Gastroesophageal sphincter (tissue), 4 donors: ENCODE results near the gene TTC3. TPM values are rescaled to one million over a fixed set of nuclear protein-coding genes. Genes with fewer than 3 reads are reported as not detected.

Experiments
- ATAC-seq: fragments of 150-250 bp; one replicate; pipeline ENCODE4 v1.9.1; 2016; ENCODE audit warnings: mild to moderate bottlenecking, moderate library complexity
- H3K27ac ChIP-seq, 4 donors: fragments of 200-600 bp; sonication (generic) in 3 of 4; 1 replicate in 3 of 4; 2 replicates in 1 of 4; pipeline ENCODE4 v1.5.1; 2016 to 2019
- H3K27me3 ChIP-seq: fragments of 200-600 bp; sonication (generic); one replicate; pipeline ENCODE4 v1.5.1; 2019
- H3K36me3 ChIP-seq, 2 donors: fragments of 200-600 bp; sonication (generic); one replicate each; pipeline ENCODE4 v1.5.1; 2019; ENCODE audit warnings: control low read depth in 1 of 2
- H3K4me1 ChIP-seq, 3 donors: fragments of 200-600 bp; sonication (generic); 1 replicate in 2 of 3; 2 replicates in 1 of 3; pipeline ENCODE4 v1.5.1; 2016 to 2019; ENCODE audit warnings: control low read depth in 2 of 3
- H3K4me3 ChIP-seq, 2 donors: fragments of 200-600 bp; sonication (generic); one replicate each; pipeline ENCODE4 v1.5.1; 2019; ENCODE audit warnings: mild to moderate bottlenecking in 1 of 2, moderate library complexity in 1 of 2
- H3K9me3 ChIP-seq, 3 donors: fragments of 200-600 bp; sonication (generic); one replicate each; pipeline ENCODE4 v1.5.1; 2017 to 2019; ENCODE audit warnings: control low read depth in 2 of 3
- EP300 ChIP-seq: sonication (generic); formaldehyde crosslinking; IDR thresholded peaks from one replicate; pipeline ENCODE4 v1.6.1; 2017; ENCODE audit warnings: antibody characterized with exemption, mild to moderate bottlenecking
- POLR2A ChIP-seq, 2 donors: fragments of 450-650 bp; IDR thresholded peaks; one replicate each; pipeline ENCODE4 v1.6.1; 2017; ENCODE audit warnings: antibody characterized with exemption in 2 of 2, mild to moderate bottlenecking in 2 of 2, moderate library complexity in 1 of 2
- POLR2AphosphoS5 ChIP-seq: sonication (generic); formaldehyde crosslinking; IDR thresholded peaks from one replicate; pipeline ENCODE4 v1.6.1; 2017; ENCODE audit warnings: antibody characterized with exemption
- WGBS, 2 donors: methylation state at CpG; one replicate each; pipeline ENCODE4 v1.1.5; 2018; ENCODE audit warnings: low coverage in 1 of 2; 5-methylcytosine and 5-hydroxymethylcytosine counted together
- total RNA-seq, 4 donors: library from RNA; depleted of rRNA; stranded (reverse); fragments of >200 nt; gene quantifications; one replicate each; pipeline ENCODE4 v1.1.0, GENCODE V29; 2016
- TF ChIP-seq, protein P1 (sequence below), 4 experiments: fragments of 200-600 bp in 2 of 4; fragments of 450-650 bp in 2 of 4; sonication (generic) in 1 of 4; IDR thresholded peaks; one replicate each; pipeline ENCODE4 v1.5.1; 2017 to 2019; ENCODE audit warnings: antibody characterized with exemption in 4 of 4, mild to moderate bottlenecking in 2 of 4, moderate library complexity in 2 of 4

Gene TTC3
- total RNA-seq, 4 donors from 2014 or later = 85.1 to 157 (median 127) TPM

DNA sequence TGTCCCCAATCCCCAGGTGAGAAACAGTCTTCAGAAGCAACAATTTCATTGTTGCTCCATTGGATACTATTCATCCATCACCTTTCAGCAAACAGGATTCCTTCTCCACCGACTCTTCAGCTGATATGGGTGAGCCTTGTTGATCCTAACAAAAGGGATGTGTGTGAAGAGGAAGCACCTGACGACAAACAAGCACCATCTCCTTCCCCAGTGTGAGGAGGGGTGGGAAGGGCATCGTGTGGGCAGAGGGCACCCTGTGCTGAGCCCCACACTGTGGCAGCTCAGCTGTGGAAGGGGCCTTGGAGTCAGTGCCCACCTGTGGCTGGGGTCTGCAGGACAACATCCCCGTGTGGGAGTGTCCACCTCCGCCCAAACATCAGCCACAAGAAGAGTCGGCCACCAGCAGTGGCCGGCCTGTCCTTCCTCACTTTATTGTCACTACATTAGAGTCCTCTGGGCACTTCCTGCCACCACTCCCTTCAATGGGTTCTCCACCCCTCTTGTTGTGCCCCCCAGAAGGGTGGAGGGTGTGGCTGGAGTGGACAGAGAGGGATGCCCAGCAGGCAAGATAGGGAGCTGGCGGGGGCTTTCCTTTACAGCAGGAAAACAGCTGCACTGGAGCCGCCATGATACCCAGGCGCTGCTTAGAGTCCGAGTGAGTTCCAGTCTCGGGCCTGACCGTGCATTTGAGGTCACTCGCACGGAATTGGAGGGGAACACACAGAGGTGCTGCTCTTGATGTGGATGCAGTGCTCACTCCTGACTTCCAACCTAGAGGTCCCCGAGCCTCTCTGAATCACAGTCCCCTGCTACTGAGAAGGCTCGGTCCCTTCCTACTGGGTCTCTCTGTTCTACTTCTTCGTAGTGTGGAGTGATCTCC is 153.2 kb downstream of the TTC3 start:
- Histone ChIP-seq H3K36me3 (peaks cover 0 to 84% of the 10 kb centered on the region in 2 donors), H3K27ac (no peak overlapping the region), H3K4me3 (no peak overlapping the region), H3K27me3 (no peaks in the 10 kb centered on the region), H3K4me1 (peaks cover 0 to 3% (median 0%) of the 10 kb centered on the region in 3 donors), H3K9me3 (no peaks in the 10 kb centered on the region)
- ATAC-seq = no peak
- TF ChIP-seq POLR2AphosphoS5 (no peak), EP300 (no peak), POLR2A (IDR thresholded peaks at IDR 0.05) (no peak)
- TF ChIP-seq, protein P1, sequence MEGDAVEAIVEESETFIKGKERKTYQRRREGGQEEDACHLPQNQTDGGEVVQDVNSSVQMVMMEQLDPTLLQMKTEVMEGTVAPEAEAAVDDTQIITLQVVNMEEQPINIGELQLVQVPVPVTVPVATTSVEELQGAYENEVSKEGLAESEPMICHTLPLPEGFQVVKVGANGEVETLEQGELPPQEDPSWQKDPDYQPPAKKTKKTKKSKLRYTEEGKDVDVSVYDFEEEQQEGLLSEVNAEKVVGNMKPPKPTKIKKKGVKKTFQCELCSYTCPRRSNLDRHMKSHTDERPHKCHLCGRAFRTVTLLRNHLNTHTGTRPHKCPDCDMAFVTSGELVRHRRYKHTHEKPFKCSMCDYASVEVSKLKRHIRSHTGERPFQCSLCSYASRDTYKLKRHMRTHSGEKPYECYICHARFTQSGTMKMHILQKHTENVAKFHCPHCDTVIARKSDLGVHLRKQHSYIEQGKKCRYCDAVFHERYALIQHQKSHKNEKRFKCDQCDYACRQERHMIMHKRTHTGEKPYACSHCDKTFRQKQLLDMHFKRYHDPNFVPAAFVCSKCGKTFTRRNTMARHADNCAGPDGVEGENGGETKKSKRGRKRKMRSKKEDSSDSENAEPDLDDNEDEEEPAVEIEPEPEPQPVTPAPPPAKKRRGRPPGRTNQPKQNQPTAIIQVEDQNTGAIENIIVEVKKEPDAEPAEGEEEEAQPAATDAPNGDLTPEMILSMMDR (IDR thresholded peaks at IDR 0.05) = no peak
- 82 to 96% methylated on average over 4 to 9 of the region's 18 CpGs for WGBS, 2 donors

DNA sequence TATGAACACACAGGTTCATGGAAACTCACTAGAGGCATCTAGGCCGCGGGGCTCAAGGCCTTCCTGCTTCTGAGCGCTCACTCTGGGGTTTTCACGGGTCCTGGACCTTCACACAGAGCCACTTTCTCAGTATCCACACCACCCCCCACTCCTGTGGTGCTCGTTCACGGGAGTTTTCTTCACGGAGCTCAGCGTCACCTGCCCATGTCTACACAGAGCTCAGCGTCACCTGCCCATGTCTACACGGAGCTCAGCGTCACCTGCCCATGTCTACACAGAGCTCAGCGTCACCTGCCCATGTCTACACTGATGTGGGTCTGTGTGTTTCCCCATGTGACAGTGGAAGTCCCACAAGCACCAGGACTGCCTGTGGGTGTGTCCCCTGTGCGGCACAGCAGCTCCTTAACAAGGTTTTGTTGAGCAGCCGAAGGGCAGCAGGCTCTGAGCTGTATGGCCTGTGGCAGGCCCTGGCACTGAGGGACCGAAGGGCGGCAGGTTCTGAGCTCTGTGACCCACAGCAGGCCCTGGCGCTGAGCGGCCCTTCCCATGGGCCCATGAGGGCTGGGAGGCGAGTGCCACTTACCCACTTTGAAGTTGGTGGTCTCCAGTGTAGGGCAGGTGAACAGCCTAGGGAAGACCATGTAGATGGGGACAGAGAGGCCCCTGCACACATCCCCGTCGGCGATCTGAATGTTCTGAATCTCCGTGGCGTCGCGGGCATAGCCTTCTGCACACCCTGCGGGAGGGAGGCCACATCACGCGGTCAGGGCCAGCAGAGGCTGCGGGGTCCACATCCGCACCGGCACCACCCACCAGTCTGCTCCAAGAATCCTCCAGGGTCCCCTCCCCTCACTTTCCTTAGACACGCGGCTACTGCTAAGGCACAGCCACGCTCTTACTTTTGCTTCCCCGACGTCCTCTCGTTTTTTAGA is 154.3 kb downstream of the TTC3 start:
- TF ChIP-seq EP300 = no peak
- TF ChIP-seq, protein P1 (IDR thresholded peaks at IDR 0.05) = no peak
- no peak for ATAC-seq
- Histone ChIP-seq H3K4me1 (no peaks in the 10 kb centered on the region), H3K27me3 (no peaks in the 10 kb centered on the region), H3K27ac (no peak overlapping the region), H3K9me3 (no peaks in the 10 kb centered on the region), H3K36me3 (peaks cover 0 to 94% of the 10 kb centered on the region in 2 donors), H3K4me3 (no peak overlapping the region)
- WGBS, 2 donors = 90 to 94% methylated on average over 14 of the region's 38 CpGs

DNA sequence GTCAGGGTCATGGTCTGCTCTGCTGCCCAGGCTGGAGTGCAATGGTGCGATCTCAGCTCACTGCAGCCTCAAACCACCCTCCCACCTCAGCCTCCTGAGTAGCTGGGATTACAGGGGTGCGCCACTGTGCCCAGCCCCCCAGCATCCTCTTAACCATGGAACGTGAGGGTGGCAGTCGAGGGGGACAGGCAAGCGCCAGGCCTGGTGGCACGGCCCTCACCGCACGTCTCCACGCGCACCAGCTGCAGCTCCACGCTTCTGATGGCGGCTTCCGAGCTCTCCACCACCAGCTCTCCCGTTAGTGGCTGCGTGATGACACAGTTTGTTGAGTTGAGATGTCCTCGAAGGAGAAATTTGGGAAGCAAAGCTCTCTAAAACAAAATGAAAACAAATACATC is 154.9 kb downstream of the TTC3 start:
- no peak for ATAC-seq
- 98 to 100% methylated on average over 1 to 8 of the region's 16 CpGs for WGBS, 2 donors
- Histone ChIP-seq H3K27ac (no peak overlapping the region), H3K9me3 (no peaks in the 10 kb centered on the region), H3K36me3 (peaks cover 0 to 100% of the 10 kb centered on the region in 2 donors), H3K27me3 (no peaks in the 10 kb centered on the region), H3K4me1 (no peaks in the 10 kb centered on the region), H3K4me3 (no peak overlapping the region)
- TF ChIP-seq EP300 (no peak), POLR2A (IDR thresholded peaks at IDR 0.05) (no peak), POLR2AphosphoS5 (no peak)
- TF ChIP-seq, protein P1 (IDR thresholded peaks at IDR 0.05) = no peak

DNA sequence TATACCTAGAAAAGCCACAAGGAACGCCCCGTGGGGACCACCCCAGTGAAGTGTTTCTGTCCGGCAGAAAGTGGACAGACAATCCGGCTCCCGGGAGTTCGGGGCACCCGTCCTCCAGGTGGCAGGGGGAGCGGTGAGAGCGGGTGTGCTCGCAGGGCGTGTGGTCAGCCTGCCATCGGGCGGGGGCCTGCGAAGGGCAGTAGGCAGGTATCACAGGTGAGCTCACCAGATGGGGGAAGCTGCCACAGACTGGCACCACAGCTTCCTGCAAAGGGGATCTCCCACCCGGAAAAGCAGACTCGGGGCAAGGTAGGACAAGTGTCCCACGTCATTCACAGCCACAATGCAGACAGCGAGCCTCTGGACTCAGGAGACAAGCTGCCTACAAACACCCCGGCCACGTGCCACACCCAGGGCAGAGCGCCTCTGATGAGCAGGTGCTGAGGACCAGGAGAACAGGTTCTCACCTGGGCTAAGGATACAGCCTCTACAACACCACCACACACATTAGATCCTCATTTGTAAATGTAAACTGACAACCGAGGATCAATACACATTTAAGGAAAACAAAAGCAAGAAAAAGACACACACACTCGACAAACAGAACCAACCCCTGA is 157.7 kb downstream of the TTC3 start:
- WGBS, 2 donors = 90% methylated on average over 2 to 16 of the region's 23 CpGs
- H3K36me3 ChIP-seq = peaks cover 0 to 96% of the 10 kb centered on the region in 2 donors

More for the DNA sequence above, 157.7 kb downstream of the TTC3 start:
- Histone ChIP-seq H3K27me3 (no peaks in the 10 kb centered on the region), H3K9me3 (no peaks in the 10 kb centered on the region), H3K4me1 (no peaks in the 10 kb centered on the region), H3K4me3 (no peak overlapping the region), H3K27ac (no peak overlapping the region)
- TF ChIP-seq POLR2A (IDR thresholded peaks at IDR 0.05) (no peak), POLR2AphosphoS5 (no peak), EP300 (no peak)
- TF ChIP-seq, protein P1 (IDR thresholded peaks at IDR 0.05) = no peak
- ATAC-seq = no peak
